Measurements from ENCODE around the gene QSOX2. TPM values are rescaled to one million over a fixed set of nuclear protein-coding genes. Genes with fewer than 3 reads are reported as not detected.

Gene QSOX2
- total RNA-seq, 1 experiment from 2014 or later: 34.6 TPM

GRCh38 chr9:136205707-136205992 is 40.0 kb downstream of the QSOX2 start:
- intact Hi-C loops (cut with micrococcal nuclease): no loop called here
- POLR2A ChIA-PET: no interaction called here
- DNase-seq (ENCODE audit: low read depth, low spot score) (no peak), ATAC-seq (peak; percentile 10; the same call in 1 of the 2 replicates)
- no peaks in the 10 kb centered on the region for H3K9me3 ChIP-seq (ENCODE audit: control insufficient read depth in 1 of 2, insufficient read depth in 1 of 2, low read depth in 1 of 2, low read length in 2 of 2)
- H3K4me1 ChIP-seq (ENCODE audit: control insufficient read depth in 1 of 2, insufficient read depth in 2 of 2, low read length in 2 of 2): no peaks in the 10 kb centered on the region
- CTCF ChIA-PET: no interaction called here
- BruUV-seq (replicated peaks): no TSS peak
- no peak overlapping the region for H3K9ac ChIP-seq (ENCODE audit: low read length)
- no peaks in the 10 kb centered on the region for H3K9me2 ChIP-seq (ENCODE audit: insufficient read depth)
- H3K79me2 ChIP-seq (ENCODE audit: insufficient read depth, low read length): no peaks in the 10 kb centered on the region
- RAD21 ChIA-PET (ENCODE audit: low non-redundant PET in 1 of 2, low total read pairs in 2 of 2, uncharacterized antibody in 2 of 2, unreplicated experiment in 2 of 2): no interaction called here
- H3K4me2 ChIP-seq (ENCODE audit: low read length): no peak overlapping the region
- no peak overlapping the region for H2AFZ ChIP-seq (ENCODE audit: low read depth, low read length, poor library complexity, severe bottlenecking)
- no peak for TF ChIP-seq CBX3 (IDR thresholded peaks at IDR 0.05; ENCODE audit: low read depth)
- TF ChIP-seq ELF1 (IDR thresholded peaks at IDR 0.05; ENCODE audit: borderline replicate concordance, low read depth): no peak
- no peak for TF ChIP-seq CTCF (IDR thresholded peaks at IDR 0.05 in 2 of 3, conservative IDR thresholded peaks at IDR 0.05 in 1 of 3; ENCODE audit: borderline replicate concordance in 1 of 3, insufficient read depth in 1 of 3, low read depth in 2 of 3, low read length in 2 of 3)
- TF ChIP-seq CEBPB (IDR thresholded peaks at IDR 0.05; ENCODE audit: low read depth): no peak
- TF ChIP-seq EZH2 (IDR thresholded peaks at IDR 0.05): no peak
- TF ChIP-seq ATF3 (IDR thresholded peaks at IDR 0.05): no peak
- no peak for TF ChIP-seq FOSL1 (IDR thresholded peaks at IDR 0.05; ENCODE audit: low read depth)
- no peak for TF ChIP-seq SP1 (IDR thresholded peaks at IDR 0.05; ENCODE audit: low read depth)
- TF ChIP-seq EZH2phosphoT487 (IDR thresholded peaks at IDR 0.05; ENCODE audit: borderline replicate concordance): no peak
- TF ChIP-seq SRF (IDR thresholded peaks at IDR 0.05; ENCODE audit: low read depth): no peak
- TF ChIP-seq YY1 (IDR thresholded peaks at IDR 0.05; ENCODE audit: extremely low read depth, insufficient replicate concordance, low read depth, low read length): no peak
- no peak overlapping the region for H3K4me3 ChIP-seq (replicated peaks in 1 of 2; ENCODE audit: low read depth in 1 of 2, low read length in 2 of 2)
- H3K36me3 ChIP-seq (ENCODE audit: control insufficient read depth in 1 of 2, insufficient read depth in 2 of 2, low read length in 2 of 2): peaks cover 8 to 12% of the 10 kb centered on the region in 2 experiments; a peak in 3 of 4 replicates
- H3K27ac ChIP-seq (ENCODE audit: low read depth, low read length): no peak overlapping the region
- no peaks in the 10 kb centered on the region for H4K20me1 ChIP-seq (ENCODE audit: insufficient read depth)
- H3K27me3 ChIP-seq (ENCODE audit: insufficient read depth, low read length): no peaks in the 10 kb centered on the region
